Measurements from ENCODE around the gene PRELID2. TPM values are rescaled to one million over a fixed set of nuclear protein-coding genes. Genes with fewer than 3 reads are reported as not detected.

PRELID2 gene
- total RNA-seq, 1 experiment from 2014 or later: 26.0 TPM

GRCh38 chr5:145774442-145774841, 60.7 kb downstream of the PRELID2 start:
- Mint-ChIP-seq H3K9me3 (ENCODE audit: unreplicated experiment) (peaks cover 15% of the 10 kb centered on the region), H3K27me3 (ENCODE audit: insufficient read depth, unreplicated experiment) (no peaks in the 10 kb centered on the region), H3K27ac (ENCODE audit: unreplicated experiment) (no peak overlapping the region), H3K4me3 (ENCODE audit: unreplicated experiment) (no peak overlapping the region), H3K36me3 (ENCODE audit: insufficient read depth, unreplicated experiment) (peaks cover 9% of the 10 kb centered on the region), H3K4me1 (ENCODE audit: low read depth, unreplicated experiment) (peaks cover 10% of the 10 kb centered on the region)
- Histone ChIP-seq H3K27me3 (replicated peaks; ENCODE audit: control insufficient read depth, insufficient read depth, low read length) (no peaks in the 10 kb centered on the region), H3K4me1 (peaks cover under 1% of the 10 kb centered on the region; the same call in 1 of the 2 replicates), H3K4me3 (ENCODE audit: low read depth, low read length) (no peak overlapping the region), H3K36me3 (ENCODE audit: control insufficient read depth, insufficient read depth, low read length) (no peaks in the 10 kb centered on the region; the same call in 1 of the 2 replicates), H3K9me3 (no peaks in the 10 kb centered on the region; the same call in 1 of the 2 replicates)
- intact Hi-C loops (cut with micrococcal nuclease; ENCODE audit: unreplicated experiment): no loop called here
- ChIA-PET CTCF (no interaction called here), POLR2A (no interaction called here)
- no peak for DNase-seq
- TF ChIP-seq CTCF (IDR thresholded peaks at IDR 0.05; ENCODE audit: insufficient read depth in 1 of 2, low read depth in 1 of 2, low read length in 1 of 2, severe bottlenecking in 1 of 2, unreplicated experiment in 1 of 2): no peak
- BruUV-seq (replicated peaks): no TSS peak

- intact Hi-C loops (cut with micrococcal nuclease; ENCODE audit: unreplicated experiment): no loop called here
- Mint-ChIP-seq H3K36me3 (ENCODE audit: insufficient read depth, unreplicated experiment) (peaks cover 3% of the 10 kb centered on the region), H3K4me1 (ENCODE audit: low read depth, unreplicated experiment) (peaks cover 18% of the 10 kb centered on the region), H3K9me3 (ENCODE audit: unreplicated experiment) (peaks cover 15% of the 10 kb centered on the region), H3K27me3 (ENCODE audit: insufficient read depth, unreplicated experiment) (no peaks in the 10 kb centered on the region), H3K4me3 (ENCODE audit: unreplicated experiment) (no peak overlapping the region), H3K27ac (ENCODE audit: unreplicated experiment) (no peak overlapping the region)
- DNase-seq: no peak
- Histone ChIP-seq H3K27me3 (replicated peaks; ENCODE audit: control insufficient read depth, insufficient read depth, low read length) (no peaks in the 10 kb centered on the region), H3K4me1 (peaks cover 12% of the 10 kb centered on the region; the same call in 1 of the 2 replicates), H3K4me3 (ENCODE audit: low read depth, low read length) (no peak overlapping the region), H3K9me3 (no peaks in the 10 kb centered on the region), H3K36me3 (ENCODE audit: control insufficient read depth, insufficient read depth, low read length) (no peaks in the 10 kb centered on the region)
- TF ChIP-seq CTCF (IDR thresholded peaks at IDR 0.05; ENCODE audit: insufficient read depth in 1 of 2, low read depth in 1 of 2, low read length in 1 of 2, severe bottlenecking in 1 of 2, unreplicated experiment in 1 of 2): no peak
- POLR2A ChIA-PET: no interaction called here
- no TSS peak for BruUV-seq (replicated peaks)
- CTCF ChIA-PET: no interaction called here
Observed at GRCh38 chr5:145772466-145772865, 62.7 kb downstream of the PRELID2 start.

GRCh38 chr5:145768863-145769262, 66.3 kb downstream of the PRELID2 start:
- Mint-ChIP-seq H3K27me3 (ENCODE audit: insufficient read depth, unreplicated experiment) (no peaks in the 10 kb centered on the region), H3K4me1 (ENCODE audit: low read depth, unreplicated experiment) (peaks cover 18% of the 10 kb centered on the region), H3K36me3 (ENCODE audit: insufficient read depth, unreplicated experiment) (no peaks in the 10 kb centered on the region), H3K27ac (ENCODE audit: unreplicated experiment) (no peak overlapping the region), H3K9me3 (ENCODE audit: unreplicated experiment) (peaks cover 15% of the 10 kb centered on the region), H3K4me3 (ENCODE audit: unreplicated experiment) (no peak overlapping the region)
- Histone ChIP-seq H3K9me3 (no peaks in the 10 kb centered on the region), H3K36me3 (ENCODE audit: control insufficient read depth, insufficient read depth, low read length) (no peaks in the 10 kb centered on the region), H3K27me3 (replicated peaks; ENCODE audit: control insufficient read depth, insufficient read depth, low read length) (no peaks in the 10 kb centered on the region), H3K4me1 (peaks cover 12% of the 10 kb centered on the region; the same call in 1 of the 2 replicates), H3K4me3 (ENCODE audit: low read depth, low read length) (no peak overlapping the region)
- intact Hi-C loops (cut with micrococcal nuclease; ENCODE audit: unreplicated experiment): no loop called here
- ChIA-PET CTCF (interaction anchor here (0.6 kb wide), 1 partner anchor 11 kb away, joined by 3 read pairs; no protein-coding TSS in a partner anchor), POLR2A (no interaction called here)
- no peak for TF ChIP-seq CTCF (IDR thresholded peaks at IDR 0.05; ENCODE audit: insufficient read depth in 1 of 2, low read depth in 1 of 2, low read length in 1 of 2, severe bottlenecking in 1 of 2, unreplicated experiment in 1 of 2)
- BruUV-seq (replicated peaks): no TSS peak
- DNase-seq: no peak

Measured in Caco-2 (cell line).